DMS79 treated with DMSO at 0.1 percent for 48 hours (cell line): ENCODE results near the gene TMEM81.

Experiments used
- DNase-seq: peaks from one replicate; lab custom pipeline; 2025; lab: John Stamatoyannopoulos, UW

TMEM81 gene, protein sequence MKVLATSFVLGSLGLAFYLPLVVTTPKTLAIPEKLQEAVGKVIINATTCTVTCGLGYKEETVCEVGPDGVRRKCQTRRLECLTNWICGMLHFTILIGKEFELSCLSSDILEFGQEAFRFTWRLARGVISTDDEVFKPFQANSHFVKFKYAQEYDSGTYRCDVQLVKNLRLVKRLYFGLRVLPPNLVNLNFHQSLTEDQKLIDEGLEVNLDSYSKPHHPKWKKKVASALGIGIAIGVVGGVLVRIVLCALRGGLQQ

DNA sequence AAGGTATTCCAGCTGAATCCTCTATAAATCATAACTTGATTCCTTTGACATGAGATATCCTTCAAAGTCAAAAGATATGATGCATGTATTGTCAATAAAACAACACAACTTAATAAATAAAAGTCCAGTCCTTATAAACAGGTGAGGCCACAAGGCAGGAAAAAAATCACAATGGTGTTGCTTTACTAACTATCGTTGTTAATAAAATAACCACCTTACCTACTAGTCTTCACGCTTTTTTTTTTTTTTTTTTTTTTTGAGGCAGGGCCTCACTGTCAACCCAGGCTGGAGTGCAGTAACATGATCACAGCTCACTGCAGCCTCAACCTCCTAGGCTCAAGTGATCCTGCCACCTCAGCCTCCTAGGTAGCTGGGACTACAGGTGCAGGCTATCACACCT, at the start of gene TMEM81:
TMEM81 (minus strand) TSS at position 101 of the 400 bp plus-strand sequence. CDS start 140 bp downstream, outside the sequence.
- no peak for DNase-seq

DNA sequence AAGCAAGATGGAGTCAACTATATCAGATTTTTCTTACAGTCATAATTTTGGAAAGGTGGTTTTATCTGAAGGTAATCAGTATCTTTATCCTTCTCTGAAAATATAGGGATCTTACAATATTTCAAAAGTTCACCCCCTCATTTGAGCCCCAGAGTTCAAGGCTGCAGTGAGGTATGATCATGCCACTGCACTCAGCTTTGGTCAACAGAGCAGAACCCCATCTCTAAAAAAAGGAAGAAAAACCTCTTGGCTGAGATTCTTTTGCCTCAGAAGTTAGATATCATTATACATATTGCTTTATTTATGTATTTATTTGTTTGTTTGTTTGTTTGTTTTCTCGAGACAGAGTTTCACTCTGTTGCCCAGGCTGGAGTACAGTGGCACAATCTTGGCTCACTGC, 49.0 kb upstream of the TMEM81 start:
- no peak for DNase-seq

DNA sequence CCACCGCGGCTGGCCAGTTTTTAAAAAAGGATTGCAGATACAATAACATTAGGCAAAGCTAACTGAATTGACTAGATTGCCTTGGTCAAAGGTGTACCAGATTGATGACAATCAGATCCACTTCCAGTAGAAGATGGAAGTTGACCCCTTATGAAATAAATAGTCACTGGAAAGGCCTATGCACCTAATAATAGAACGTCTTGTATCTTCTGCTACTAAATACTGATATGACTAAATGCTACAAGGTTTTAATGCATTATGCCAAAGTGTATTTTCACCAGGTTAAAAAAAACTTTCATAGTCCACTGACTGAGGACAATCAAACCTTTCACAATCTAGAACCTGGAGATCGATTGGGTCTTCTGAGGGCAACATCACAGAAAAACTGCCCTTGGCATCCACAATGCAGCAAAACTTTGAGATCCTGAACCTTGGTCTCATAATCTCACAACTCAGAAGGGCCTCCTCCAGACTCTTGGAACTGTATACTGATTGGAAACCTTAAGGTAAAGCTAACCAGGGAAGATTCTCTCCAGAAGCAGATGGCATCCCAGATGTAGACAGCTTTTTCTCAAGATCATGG, 45.3 kb upstream of the TMEM81 start:
- DNase-seq = no peak

DNA sequence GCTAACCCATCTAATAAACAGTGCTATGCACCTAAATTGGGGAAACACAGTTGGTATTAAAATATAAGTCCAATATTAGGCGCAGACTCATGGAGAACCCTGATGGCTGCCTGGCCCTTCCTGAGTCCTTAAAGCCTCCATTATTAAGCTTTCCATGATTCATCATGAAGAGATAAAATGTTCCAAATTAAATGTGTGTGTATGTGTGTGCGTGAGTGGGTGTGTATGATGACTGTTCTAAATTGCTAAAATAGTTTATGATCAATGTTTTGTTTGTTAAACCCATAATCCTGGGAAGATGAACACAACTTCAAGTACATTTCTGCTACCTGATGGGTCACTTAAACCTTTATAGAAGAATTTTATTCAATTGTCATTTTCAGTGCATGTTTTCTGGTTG, 43.8 kb upstream of the TMEM81 start:
- DNase-seq = no peak

DNA sequence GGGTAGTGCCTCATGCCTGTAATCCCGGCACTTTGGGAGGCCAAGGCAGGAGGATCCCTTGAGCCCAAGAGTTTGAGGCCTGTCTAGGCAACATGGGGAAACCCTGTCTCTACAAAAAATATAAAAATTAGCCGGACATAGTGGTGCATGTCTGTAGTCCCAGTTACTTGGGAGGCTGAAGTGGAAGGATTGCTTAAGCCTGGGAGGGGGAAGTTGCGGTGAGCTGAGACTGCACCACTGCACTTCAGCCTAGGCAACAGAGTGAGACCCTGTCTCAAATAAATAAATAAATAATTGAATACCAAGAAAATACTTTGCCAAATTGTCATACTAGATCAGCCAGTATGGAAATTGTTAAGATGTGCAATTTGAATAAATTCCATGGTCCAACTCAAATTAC, 43.4 kb upstream of the TMEM81 start:
- no peak for DNase-seq

DNA sequence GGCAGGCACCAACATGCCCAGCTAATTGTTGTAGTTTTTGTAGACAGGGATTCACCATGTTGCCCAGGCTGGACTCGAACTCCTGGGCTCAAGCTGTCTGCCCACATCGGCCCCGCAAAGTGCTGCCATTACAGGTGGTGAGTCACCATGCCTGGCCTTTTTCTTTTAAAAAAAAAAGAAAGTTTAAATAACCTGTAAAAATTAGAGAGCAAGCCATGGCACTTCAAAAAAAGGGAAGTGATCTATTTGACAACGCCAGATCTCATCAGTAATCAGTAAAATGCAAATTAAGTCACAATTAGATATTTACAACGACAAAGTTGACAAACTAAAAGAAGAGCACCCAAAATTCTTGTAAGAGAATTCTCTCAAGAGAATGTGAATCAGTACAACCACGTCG, 40.5 kb upstream of the TMEM81 start:
- DNase-seq = no peak

DNA sequence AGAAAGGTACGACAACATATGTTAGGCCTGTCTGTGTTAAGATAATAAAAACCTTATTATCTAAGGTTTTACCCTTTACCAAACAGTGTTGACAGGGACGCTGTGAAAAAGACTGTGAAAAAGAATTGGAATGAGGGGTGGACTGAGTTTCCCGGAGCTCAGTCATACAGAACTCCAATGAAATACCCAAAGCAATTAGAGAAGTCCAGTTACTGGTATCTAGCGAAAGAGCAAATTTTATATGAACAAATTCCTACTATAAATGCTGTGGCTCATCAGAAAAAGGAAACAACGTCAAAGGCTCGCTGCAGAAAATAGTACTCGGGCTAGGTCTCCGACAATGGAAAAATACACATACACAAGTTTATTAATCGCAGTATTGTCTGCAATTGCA, 38.2 kb upstream of the TMEM81 start:
- DNase-seq = no peak

DNA sequence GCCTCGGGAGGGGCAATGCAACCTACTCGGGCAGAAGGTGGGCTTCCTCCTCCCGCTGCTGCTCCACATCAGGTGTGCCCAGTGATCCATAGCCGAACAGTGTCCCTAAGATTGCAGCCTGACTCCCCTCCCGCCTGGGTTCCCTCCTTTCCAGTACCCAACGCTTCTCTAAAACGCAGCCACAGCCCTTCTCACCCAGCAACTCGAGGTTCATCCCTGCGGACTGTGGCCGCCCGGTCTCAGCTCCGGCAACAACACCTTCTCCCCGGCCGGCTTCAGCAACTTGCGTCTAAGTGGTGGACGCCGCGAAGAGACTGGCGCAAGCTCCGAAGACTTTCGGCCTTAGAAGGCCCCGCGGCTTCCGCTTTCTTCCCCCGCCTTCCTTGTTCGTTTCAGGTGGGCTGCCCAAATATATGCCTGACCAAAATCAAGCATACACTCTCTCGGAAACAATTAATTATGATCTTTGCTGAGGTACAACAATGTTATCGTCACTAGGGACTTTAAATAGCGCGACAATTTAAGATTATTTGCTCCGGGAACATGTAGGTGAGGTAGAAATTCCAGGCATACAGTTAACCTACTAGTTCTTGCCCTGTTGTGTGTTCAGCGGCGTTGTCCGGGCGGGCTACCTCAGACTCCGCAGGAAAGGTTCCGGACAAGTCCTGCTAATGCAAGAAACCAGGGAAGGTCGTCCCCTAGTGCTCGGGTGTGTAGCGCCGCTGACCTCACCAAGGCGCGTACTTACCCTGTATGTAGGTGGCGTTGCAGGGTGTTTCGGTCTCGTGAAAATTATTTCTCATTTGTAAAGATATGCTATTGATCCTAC, 37.6 kb upstream of the TMEM81 start, which contains the start of gene RBBP5:
RBBP5 (minus strand) TSS at position 319 of the 829 bp plus-strand sequence; CDS start at position 214, 105 bp downstream.
- peak; percentile 99 for DNase-seq

DNA sequence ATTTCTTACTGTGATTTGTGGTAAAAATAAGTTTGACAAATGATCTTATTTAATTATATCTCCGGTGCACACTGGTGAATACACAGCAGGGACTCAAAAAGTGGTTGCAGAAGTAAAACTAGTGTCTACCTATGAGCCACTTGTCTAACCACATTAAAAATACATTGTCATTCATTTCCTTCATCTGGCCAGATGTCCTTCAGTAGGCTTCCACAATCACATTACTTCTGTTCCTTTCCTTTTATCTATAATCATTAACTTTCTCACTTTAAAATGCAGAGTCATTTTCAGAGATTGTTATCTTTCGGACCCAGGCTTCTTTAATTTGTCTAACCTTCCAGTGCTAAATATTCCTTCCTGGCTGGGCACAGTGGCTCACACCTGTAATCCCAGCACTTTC, 34.5 kb upstream of the TMEM81 start:
- no peak for DNase-seq

DNA sequence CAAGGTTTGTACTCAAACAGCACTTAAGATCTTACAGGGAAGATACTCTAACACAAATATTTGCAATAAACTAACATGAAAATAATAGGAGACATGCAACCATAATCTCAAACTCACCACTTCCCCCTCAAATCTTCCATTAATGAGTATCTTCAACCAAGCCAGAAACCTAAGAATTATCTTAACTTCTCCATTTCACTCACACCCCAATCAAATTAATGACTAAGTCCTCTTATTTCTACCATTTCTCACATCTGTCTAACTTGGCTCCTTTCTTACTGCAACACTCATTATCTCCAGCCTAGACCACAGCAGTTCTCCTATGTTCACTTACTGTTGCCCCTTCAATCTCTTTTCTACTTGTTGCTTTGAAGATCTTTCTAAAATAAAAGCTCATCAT, 27.1 kb upstream of the TMEM81 start:
- DNase-seq = no peak

DNA sequence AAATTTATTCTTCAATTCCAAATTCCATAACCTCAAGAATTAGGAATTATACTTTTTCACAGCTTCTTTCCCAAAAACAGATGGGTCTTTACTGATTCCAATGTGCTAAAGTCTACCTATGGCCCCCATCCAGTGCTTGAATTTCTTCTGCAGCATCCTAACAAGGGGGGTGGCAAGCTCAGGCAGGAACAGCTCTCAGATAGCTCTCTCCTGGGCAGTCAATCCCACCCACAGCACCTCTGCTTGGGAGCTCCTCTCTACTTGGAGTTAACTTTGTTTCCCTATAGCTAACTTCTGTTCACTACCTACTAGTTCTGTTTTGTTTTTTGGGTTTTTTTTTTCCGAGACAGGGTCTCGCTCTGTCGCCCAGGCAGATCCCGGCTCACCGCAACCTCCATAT, 25.5 kb upstream of the TMEM81 start:
- no peak for DNase-seq

DNA sequence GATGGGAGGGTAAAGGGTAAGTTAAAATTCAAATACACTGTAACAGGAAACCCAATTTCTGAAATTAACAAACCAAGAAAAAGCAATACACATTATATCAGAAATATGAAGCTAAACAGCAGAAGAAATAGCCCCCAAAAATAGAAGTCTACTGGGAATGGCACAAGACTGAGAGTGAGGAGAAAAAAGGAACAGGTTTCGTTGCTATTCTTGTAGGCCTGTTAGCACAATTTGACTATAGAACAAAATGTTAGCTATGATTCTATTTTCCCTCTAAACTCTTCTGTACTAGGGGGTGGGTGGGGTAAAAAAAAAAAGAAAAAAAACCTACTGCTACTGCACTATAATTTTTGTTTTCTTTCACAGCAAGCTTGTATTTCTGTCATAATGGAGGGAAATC, 25.0 kb upstream of the TMEM81 start:
- DNase-seq = no peak

DNA sequence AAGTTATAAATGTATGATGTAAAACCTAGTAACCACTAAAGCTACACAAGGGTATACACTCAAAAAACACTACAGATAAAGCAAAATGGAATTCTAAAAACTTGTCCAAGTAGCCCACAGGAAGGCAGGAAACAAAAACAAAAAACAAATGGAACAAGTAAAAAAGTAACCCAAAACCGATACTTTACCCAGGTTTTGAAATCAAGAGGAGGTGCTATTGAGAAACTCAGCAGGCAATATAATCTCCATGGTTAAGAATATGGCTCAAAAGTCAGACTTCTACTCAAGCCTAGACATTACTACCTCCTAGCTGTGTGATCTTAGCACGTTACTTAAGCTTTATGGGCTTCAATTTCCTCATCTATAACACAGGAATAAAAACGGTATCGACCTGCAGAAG, 24.2 kb upstream of the TMEM81 start:
- DNase-seq = no peak

DNA sequence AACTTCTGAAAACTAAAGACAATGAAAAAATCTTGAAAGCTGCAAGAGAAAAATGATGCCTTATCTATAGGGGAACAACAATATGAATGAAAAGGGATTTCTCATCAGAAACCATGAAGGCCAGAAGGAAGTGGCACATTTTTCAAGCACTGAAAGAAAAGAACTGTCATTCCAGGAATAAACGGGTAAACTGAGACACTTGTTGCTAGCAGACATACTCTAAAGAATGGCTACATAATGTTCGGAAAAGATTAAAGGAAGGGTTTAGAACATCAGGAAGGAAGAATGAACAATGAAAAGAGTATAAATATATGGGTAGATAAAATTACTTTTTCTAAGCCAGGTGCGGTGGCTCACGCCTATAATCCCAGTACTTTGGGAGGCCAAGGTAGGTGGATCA, 23.1 kb upstream of the TMEM81 start:
- DNase-seq = no peak

DNA sequence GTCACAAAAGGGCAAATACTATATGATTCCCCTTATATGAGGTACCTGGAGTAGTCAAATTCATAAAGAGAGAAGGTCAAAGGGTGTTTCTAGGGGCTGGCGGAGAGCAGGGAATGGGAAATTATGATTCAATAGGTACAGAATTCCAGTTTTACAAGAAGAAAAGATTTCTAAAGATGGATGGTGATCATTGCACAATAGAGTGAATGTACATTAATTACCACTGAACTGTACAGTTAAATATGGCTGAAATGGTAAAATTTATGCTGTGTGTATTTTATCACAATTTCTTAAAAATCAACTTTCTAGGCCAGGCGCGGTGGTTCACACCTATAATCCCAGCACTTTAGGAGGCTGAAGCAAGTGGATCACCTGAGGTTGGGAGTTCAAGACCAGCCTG, 18.1 kb upstream of the TMEM81 start:
- DNase-seq = no peak

DNA sequence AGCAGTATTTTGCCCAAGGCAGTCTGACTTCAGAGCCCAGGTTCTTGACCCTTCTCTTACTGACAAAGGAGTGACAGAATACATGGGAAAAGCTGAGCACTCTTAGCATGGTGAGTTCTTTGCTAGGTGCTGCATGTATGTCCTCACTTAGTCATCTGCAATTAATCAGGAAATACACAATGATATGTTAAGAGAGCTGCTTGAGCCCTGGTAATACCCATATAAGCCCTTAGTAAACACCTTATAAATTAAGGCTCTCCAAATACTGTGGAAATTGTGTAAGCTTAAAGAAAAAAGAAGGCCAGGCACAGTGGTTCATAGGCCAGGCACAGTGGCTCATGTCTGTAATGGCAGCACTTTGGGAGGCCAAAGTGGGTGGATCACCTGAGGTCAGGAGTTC, 14.0 kb upstream of the TMEM81 start:
- no peak for DNase-seq

DNA sequence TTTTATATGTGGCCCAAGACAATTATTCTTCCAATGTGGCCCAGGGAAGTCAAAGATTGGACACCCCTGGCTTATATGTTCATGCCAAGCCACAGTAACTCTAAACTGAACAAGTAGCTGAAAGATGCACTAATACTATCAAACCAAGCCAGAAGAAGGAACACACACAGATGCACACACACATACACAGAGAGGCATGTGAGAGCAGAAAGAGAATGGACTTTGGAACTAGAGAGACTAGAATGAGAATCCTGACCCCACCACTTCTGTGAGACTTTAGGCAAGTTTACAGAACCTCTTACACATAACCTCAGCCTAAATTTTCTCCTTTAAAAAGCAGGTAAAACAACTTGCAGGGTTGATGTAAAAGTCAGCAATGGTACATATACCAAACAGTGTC, 11.2 kb upstream of the TMEM81 start:
- DNase-seq = no peak

DNA sequence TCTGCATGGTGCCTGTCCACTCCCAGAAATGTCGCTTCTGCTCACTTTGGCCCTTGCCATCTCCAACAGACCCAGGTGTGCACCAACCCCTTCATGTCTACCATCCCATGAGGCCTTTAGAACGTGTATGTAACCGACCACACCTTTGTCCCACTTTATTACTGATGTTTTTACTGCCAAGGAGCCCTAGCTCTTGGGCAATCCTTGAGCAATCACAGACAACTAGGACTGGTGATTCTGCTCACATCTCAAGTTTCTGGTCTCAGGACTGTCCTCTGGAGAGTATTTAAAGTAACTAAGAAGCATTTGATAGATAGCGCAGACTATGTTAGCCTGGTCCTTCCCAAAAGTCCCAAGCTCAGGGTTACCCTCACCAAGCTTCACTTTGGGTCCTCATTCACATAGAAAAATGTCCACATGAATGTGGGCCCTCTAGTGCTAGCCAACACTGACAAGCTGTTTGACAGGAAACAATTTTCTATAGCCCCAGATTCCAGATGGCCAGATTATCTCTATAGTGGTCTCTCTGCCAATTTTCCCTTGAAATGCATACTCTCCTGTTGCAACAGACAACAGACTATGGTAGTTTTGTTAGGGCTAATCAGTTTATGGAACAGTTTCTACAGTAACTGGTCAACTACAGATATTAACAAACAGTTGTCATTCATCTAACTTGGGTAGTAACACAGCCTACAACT, 6.9 kb upstream of the TMEM81 start:
- DNase-seq = no peak

DNA sequence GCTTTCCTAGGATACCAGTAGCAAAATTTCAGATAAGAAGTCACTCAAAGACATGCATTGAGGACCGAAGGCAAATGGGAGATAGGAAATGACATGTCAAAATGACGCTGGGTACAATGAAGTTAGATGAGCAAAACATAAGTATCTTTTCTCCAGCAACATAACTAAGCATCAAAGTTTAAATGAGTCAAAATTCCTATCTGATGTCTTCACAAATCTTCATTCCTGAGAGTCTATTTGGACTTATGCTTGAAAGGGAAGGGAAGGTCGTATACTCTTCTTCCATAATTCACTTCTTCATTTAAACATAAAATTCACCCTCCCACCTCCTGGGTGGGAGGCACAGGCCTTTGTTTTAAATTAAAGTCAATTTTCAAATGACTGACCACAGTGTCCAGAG, 4.1 kb upstream of the TMEM81 start:
- no peak for DNase-seq

DNA sequence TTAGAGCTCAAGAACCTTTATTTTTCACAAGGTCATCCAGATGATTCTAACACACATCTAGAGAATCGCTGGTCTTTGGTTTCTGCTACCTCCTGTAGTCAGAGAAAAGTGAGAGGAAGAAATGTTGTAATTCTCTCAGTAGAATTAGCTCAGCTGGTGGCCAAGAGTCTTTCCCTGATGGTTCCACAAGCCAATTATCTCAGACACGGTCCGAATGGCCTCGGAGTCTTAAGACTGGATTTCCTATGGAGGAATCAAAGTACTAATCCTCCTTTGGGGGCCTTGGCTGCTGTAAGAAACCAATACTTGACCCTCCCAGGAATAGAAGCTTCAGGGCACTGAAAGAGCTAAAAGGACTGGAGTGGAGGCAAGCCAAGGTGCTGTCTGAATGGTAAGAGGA, 1.8 kb downstream of the TMEM81 start:
- no peak for DNase-seq

DNA sequence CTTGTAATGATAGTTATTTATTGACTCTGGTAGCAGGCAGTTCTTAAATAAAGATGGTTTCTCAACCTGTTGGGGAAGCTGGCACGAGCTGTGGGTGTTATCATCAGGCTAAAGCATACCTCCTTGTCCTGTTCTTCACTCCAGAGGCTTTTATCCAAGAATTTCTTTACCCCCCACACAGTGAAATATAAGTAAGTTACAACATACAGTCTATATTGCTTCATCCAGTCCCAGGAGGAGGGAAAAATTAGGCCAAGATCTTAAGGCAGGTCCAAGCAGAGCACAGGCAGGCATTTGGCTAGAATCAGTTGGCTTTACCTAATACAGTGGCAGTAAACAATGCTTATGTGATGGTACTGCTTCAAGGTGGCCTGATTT, 6.3 kb downstream of the TMEM81 start:
- DNase-seq = no peak

DNA sequence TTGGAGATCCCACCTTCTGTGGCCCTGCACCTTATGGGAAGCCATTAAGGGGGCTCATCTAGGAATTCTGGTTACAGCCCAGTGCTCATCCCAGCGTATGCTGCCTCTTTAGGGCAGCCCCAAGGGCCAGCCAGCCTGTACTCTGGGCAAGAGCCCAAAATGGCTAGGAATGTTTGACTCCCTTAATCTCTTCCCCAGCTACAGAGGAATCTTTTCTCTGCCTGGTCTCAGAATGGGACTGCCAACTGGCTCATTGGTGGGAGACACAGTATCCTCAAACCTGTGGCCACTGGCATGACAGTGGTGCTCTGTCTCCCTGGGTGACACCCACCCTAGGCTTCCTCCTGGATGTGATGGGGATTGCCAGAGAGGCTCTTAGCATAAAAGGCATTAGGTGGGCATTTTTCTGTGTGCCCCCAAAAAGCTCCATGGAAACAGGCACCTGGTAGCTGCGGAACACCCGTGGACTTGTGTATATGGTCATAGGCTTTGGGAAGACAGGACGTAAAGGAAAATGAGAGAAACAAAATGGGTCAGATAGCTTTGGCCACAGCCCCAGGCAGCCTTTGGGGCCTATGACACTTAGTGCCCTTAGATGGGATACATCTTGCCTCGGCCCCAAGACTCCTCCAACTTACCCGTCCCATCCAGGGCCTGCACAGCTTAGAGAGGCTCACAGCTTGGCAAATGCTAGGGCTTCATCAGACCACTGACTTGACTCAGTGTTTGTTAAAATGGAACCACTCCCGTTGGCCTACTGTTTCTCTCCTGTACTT, 6.9 kb downstream of the TMEM81 start:
- DNase-seq = no peak
